ENCODE measurements around the gene TUBB4A. TPM values are rescaled to one million over a fixed set of nuclear protein-coding genes. Genes with fewer than 3 reads are reported as not detected.
A peak's percentile ranks its signal among the peaks of the same experiment; 100 is the strongest.

The TUBB4A gene
- total and polyA plus RNA-seq, 10 of the 15 experiments (the other 5 are each of a cell fraction or from before 2014, with no cell fraction given): 0.29 to 22.4 (median 3.8) TPM

- TF ChIP-seq RELB (IDR thresholded peaks at IDR 0.05; ENCODE audit: low read depth) (peak; percentile 88), USF1 (IDR thresholded peaks at IDR 0.05; ENCODE audit: borderline replicate concordance, extremely low read length, insufficient read depth, low read depth, low read length) (no peak), PML (IDR thresholded peaks at IDR 0.05; ENCODE audit: low read length) (peak; percentile 73; the same call in 1 of the 2 replicates), EGR1 (IDR thresholded peaks at IDR 0.05; ENCODE audit: borderline replicate concordance in 1 of 2, low read depth in 2 of 2, low read length in 2 of 2) (peak in 1 of 2 experiments; percentile 59; a peak in 1 of 3 replicates), PRDM15 (CRISPR knock-in tag; IDR thresholded peaks at IDR 0.05) (no peak), RAD21 (IDR thresholded peaks at IDR 0.05; ENCODE audit: insufficient read depth, low read depth, low read length) (no peak), IRF5 (IDR thresholded peaks at IDR 0.05; ENCODE audit: borderline replicate concordance) (peak; percentile 38; the same call in 1 of the 2 replicates), IKZF1 (conservative IDR thresholded peaks at IDR 0.05) (peak; percentile 87), TCF7 (IDR thresholded peaks at IDR 0.05; ENCODE audit: borderline replicate concordance) (no peak), EP300 (IDR thresholded peaks at IDR 0.05; ENCODE audit: borderline replicate concordance in 1 of 2, control insufficient read depth in 1 of 2, low read depth in 2 of 2, low read length in 2 of 2) (no peak), JUNB (IDR thresholded peaks at IDR 0.05) (no peak), HCFC1 (IDR thresholded peaks at IDR 0.05; ENCODE audit: low read length) (no peak; the same call in 1 of the 2 replicates)
- TF ChIP-seq, protein P1, sequence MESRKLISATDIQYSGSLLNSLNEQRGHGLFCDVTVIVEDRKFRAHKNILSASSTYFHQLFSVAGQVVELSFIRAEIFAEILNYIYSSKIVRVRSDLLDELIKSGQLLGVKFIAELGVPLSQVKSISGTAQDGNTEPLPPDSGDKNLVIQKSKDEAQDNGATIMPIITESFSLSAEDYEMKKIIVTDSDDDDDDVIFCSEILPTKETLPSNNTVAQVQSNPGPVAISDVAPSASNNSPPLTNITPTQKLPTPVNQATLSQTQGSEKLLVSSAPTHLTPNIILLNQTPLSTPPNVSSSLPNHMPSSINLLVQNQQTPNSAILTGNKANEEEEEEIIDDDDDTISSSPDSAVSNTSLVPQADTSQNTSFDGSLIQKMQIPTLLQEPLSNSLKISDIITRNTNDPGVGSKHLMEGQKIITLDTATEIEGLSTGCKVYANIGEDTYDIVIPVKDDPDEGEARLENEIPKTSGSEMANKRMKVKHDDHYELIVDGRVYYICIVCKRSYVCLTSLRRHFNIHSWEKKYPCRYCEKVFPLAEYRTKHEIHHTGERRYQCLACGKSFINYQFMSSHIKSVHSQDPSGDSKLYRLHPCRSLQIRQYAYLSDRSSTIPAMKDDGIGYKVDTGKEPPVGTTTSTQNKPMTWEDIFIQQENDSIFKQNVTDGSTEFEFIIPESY (IDR thresholded peaks at IDR 0.05): peak; percentile 38; the same call in 1 of the 2 replicates
- TF ChIP-seq, protein P2, sequence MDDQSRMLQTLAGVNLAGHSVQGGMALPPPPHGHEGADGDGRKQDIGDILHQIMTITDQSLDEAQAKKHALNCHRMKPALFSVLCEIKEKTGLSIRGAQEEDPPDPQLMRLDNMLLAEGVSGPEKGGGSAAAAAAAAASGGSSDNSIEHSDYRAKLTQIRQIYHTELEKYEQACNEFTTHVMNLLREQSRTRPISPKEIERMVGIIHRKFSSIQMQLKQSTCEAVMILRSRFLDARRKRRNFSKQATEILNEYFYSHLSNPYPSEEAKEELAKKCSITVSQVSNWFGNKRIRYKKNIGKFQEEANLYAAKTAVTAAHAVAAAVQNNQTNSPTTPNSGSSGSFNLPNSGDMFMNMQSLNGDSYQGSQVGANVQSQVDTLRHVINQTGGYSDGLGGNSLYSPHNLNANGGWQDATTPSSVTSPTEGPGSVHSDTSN (IDR thresholded peaks at IDR 0.05; ENCODE audit: insufficient replicate concordance, low read depth, low read length): no peak
Measured at GRCh38 chr19:6532244-6532999, 30.3 kb upstream of the TUBB4A start (continued).

Measured in GM12878 (cell line).